ENCODE data around the gene TSPAN3.

TSPAN3 gene

GRCh38 chr15:77091097-77091496 is 20.2 kb upstream of the TSPAN3 start:
- peak in 1 of 42 donors; percentile 25 for DNase-seq
- intact Hi-C loops (cut with DNase I): no loop called here

- intact Hi-C loops (cut with DNase I): no loop called here
- peak in 2 of 42 donors; percentile 9 to 38 for DNase-seq
These were observed 16.3 kb upstream of the TSPAN3 start for GRCh38 chr15:77087213-77087612.

DNA sequence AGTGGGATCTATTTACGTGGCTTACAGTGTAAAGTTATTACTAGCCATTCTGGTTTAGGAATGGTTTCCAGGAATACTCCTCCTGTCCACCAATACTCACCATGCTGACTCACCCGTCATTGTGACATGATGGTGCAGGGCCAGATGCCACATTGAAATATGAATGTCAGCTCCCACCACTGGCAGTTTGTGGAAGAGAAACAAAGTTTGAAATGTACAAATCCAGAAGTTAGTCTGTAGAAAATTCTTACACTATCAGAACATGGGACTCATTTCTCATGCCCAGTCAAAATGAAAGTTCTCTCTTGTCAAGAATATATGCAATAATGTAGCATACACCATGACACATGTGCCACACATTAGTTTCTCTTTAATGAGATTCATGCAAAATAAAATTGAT is 14.4 kb upstream of the TSPAN3 start:
- intact Hi-C loops (cut with DNase I): no loop called here
- DNase-seq: peak in 2 of 42 donors; percentile 8 to 40

GRCh38 chr15:77084436-77084835 is 13.5 kb upstream of the TSPAN3 start:
- intact Hi-C loops (cut with DNase I): no loop called here
- DNase-seq: peak in 2 of 42 donors; percentile 3 to 33

DNA sequence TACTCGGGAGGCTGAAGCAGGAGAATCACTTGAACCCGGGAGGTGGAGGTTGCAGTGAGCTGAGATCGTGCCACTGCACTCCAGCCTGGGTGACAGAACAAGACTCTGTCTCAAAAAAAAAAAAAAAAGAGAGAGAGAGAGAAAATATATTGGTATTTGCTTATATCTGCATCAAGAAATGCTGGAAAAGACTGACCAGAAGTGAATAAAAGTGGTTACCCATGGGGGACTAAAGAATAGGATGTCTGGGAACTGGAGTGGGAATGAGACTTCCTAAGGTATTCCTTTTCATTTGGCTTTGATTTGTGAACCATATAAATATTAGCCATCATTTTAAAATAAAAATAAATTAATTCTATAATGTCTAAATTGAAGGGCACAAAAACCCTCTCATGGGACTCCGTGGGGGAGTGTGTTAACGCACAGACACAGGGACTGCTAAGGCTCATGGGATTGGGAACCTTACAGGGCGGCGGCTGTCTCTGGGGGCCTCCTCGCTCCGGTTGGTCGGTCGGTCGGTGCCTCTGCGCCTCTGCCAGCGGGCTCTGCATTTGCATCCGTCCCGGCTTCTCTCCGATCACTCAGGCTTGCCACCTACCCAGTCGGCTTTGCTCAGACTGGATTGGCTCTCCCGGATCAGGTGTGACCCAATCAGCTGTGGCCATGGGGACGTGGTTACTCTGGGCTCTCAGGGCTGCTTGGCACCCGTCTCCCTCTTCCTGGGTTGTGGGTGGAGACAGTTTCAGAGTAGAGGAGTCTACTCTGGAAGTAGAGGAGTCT is 12.7 kb upstream of the TSPAN3 start:
- peak; percentile 67 to 95 (median 87) for DNase-seq
- intact Hi-C loops (cut with DNase I): no loop called here

GRCh38 chr15:77081971-77082370 is 11.1 kb upstream of the TSPAN3 start:
- intact Hi-C loops (cut with DNase I): no loop called here
- peak in 1 of 42 donors; percentile 21 for DNase-seq

DNA sequence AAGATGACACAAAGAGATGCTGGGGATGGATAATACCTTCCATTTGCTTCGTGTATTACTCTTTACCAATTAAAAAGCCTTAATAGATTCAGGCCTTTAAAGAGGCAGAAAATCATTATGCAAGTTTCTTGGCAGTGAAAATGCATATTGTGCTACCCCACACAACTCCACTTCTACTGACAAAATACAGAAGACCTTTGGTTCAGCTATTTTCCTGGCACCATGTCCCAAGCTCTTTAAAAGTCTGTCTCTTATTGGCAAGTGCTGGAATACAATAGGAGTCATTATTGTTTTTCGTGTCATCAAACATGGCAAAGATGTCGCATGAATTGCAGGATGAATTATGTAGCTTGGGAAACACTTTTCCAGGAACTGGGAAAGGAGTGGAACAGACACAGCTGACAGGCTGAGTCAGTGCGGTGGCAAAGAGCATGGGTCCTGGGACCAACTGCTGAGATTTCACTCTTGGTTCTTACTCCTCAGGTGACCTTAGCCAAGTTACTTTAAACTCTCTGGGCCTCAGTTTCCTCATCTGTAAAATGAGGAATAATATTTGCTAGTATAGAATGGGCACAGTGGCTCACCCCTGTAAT is 5.5 kb upstream of the TSPAN3 start:
- intact Hi-C loops (cut with DNase I): loop anchor here (10.0 kb wide), 1 partner anchor 132 kb away; no protein-coding TSS in a partner anchor
- DNase-seq: peak in 8 of 42 donors; percentile 7 to 54 (median 34)

- intact Hi-C loops (cut with DNase I): loop anchor here (10.0 kb wide), 1 partner anchor 131 kb away; no protein-coding TSS in a partner anchor
- DNase-seq: peak in 31 of 42 donors; percentile 13 to 73 (median 45)
These were observed 4.6 kb upstream of the TSPAN3 start for GRCh38 chr15:77075528-77075927.

DNA sequence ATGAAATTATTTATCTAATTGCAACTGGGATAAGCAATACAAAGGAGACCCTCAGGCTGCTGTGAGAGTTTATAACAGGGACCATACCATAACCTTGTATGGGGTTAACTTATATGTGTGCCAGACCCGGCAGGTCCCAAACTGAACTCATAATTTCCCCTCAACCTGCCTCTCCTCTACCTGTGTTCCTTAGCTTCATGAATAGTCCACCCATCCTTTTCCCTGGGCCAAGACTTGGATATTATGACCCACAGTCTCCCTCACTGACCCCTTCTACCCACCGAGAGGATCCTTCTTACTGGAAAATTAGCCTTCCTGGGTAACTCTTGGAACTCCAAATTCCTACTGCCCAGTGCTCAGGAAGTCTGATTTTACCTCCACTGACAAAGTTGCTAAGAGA is 3.4 kb upstream of the TSPAN3 start:
- intact Hi-C loops (cut with DNase I): loop anchor here (10.0 kb wide), 1 partner anchor 130 kb away; no protein-coding TSS in a partner anchor

DNA sequence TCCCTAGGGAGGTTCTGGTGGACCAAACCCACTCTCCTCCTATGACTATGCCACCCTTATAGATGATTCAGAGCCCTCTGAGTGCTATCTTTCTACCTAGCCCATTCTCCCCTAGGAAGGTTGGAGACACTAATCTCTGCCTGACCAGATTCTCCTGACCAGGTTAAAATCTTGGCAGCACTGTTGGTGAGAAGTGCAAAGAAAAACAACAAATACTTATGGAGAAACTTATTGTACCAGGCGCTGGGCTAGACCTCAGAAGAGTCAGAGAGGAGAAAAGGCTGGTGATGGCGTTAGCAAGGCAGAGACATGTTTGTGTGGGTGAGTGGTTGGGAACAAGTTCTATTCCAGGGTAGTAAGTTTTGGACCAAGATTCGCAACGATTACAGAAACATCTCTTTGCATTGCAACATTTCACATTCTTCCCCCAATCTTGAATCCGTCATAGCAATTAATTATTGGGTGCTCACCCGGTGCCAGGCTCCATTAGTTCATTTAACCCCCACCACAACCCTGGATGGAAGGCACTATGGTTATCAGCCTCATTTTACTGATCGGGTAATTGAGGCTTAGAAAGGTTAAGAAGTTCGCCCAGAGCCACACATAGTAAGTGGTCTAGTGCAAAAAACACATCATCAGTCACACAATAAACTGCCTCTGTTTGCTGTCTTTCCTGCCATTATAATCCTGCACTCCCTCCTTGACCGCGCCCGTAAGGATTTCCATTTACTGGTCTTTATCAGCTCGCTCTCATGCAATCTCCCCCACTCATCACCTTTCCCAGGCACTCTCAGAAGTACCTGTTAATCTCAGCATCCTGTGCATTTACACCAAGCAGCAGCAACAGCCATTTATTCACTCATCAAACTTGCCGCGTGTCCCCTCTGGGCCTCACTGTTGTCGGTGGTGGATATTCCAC is 655 bp upstream of the TSPAN3 start:
- no peak for DNase-seq
- intact Hi-C loops (cut with DNase I): loop anchor here (10.0 kb wide), 1 partner anchor 127 kb away; no protein-coding TSS in a partner anchor

More for the DNA sequence above, 3.4 kb upstream of the TSPAN3 start:
- DNase-seq: no peak

- intact Hi-C loops (cut with DNase I): loop anchor here (10.0 kb wide), 1 partner anchor 125 kb away; no protein-coding TSS in a partner anchor
- peak in 3 of 42 donors; percentile 49 to 51 (median 50) for DNase-seq
These were observed 772 bp downstream of the TSPAN3 start for GRCh38 chr15:77070180-77070494.

DNA sequence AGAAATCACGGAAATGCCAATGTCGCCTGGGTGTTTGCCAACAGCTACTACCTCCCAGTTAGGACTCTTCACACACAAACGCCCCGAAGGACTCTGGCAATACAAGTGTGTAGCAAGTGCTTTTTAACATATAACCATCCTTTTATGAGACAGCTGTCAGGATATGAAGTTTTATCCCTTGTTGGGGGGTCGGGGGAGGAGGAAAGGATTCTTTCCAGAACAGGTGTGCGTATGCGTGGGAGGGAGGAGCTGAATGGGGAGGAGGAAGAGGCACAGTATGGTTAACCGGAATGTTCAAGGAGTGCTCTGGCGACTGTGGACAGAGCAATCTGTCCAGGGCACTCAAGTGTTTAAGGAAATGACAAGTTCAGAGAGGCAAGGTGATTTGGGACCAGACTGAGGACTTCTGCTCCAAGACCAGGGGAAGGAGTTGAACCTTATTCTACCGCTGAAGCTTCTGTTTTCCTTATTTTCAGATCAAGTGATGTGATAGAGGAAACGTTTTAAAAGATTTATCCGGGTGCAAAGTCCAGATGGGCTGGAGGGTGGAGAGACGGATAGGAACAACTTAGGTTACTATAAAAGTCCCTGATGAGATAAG is 1.3 kb downstream of the TSPAN3 start:
- intact Hi-C loops (cut with DNase I): loop anchor here (10.0 kb wide), 1 partner anchor 125 kb away; no protein-coding TSS in a partner anchor
- DNase-seq: peak in 21 of 42 donors; percentile 16 to 59 (median 36)

DNA sequence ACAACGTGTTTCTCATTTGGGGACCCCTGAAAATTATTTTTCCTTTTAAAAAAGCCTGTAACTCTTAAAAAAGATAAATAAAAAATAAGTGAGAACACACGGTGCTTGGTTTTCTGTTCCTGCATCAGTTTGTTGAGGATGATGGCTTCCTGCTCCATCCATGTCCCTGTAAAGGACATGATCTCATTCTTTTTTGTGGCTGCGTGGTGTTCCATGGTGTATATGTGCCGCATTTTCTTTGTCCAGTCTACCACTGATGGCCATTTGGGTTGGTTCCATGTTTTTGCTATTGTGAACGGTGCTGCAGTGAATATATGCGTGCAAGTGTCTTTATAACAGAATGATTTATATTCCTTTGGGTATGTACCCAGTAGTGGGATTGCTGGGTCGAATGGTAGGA is 2.3 kb downstream of the TSPAN3 start:
- intact Hi-C loops (cut with DNase I): no loop called here
- no peak for DNase-seq

GRCh38 chr15:77067691-77068367 is 3.1 kb downstream of the TSPAN3 start:
- intact Hi-C loops (cut with DNase I): no loop called here
- DNase-seq: no peak

DNA sequence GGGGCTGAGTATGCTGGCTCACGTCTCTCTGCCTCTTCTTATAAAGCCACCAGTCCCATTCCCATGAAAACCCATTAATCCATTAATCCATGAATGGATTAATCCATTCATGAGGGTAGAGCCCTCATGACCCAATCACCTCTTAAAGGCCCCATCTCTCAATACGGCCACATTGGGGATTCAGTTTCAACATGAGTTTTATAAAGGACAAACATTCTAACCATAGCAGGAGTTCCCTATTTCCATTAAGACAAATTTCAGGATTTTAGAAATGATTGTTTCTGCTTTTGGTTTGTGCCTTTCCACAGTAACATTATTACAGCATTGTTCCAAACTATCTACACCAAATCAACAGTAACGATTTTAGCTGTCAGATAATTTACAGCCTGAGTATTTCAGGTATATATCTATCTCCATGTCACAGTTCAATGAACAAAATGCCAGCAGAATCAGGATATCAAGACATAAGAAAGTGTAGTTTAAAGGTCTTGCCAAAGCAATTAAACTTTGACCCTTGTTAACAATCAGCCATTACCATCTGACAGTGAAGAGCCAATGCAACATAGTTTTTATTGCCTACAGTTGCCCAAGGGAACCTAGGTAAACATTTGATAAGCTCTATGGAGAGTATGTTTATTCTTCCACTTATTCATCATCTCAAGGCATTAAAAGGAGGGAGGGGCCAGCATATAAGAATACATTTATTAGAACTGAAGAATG is 3.8 kb downstream of the TSPAN3 start:
- intact Hi-C loops (cut with DNase I): no loop called here
- DNase-seq: no peak

DNA sequence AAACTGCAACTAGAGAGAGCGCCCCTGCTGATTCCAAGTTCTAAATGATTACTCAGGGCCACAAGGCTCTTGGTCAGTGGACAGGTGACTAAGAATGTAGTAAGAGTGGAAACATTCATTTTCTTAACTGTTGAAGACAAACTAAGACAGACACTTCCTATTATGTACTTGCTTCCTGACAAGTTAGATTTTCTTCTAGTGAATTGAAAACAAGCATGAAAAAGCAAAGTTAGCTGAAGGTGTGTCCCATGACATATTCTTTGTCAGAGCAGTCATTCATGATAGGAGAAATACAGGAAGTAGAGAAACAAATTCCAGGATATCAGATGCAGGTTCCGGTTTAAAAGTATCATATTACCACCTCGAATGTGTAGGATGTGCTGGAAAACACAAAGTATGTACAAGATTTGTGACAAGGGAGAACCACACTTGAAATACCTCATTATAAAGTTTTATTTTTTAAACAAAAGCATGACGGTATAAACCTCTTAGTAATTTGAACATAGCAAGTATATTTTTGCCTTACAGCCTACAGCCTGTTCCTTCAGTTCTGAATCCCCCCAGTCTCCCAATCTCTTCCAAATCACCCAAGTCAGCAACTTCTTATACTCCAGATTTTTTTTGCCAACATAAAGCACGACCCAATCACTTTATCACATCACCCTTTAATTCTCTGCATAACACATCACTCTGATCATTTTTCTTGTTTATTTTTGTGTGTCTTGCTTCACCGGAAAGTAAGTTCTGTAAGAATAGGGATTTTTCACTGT is 6.2 kb downstream of the TSPAN3 start:
- intact Hi-C loops (cut with DNase I): no loop called here
- DNase-seq: no peak

DNA sequence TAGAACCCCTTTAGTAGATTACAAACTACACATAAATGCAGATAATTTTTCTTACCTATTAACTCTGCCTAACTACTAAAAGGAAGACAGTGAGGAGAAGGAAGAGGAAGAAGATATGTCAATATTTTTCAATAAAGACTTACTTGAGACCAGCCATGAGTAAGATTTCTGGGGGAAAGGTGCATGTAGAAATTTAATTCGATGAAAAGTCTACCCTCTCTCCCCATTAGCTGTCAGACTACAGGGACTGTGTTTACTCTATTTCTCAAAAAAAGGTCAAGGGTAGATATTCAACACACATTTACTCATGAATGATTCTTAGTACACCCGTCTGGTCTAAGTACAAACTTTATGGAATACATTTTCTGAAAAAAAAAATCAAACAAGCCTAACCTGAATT is 6.8 kb downstream of the TSPAN3 start:
- intact Hi-C loops (cut with DNase I): no loop called here
- DNase-seq: no peak

Data from head of caudate nucleus (tissue), 42 donors.